Islet of Langerhans (tissue), 1 donor: Measurements from ENCODE around the gene MRPS23.
"Not testable (repeated sequence)": the region's sequence is repeated elsewhere in the genome, so short reads cannot be mapped to it uniquely, and the experiment has no call there.

Experiments
- FAIRE-seq: peaks from one replicate; lab custom pipeline; 2011; peaks lifted over from hg19 to GRCh38; lab: Jason Lieb, UNC

The MRPS23 gene

GRCh38 chr17:57862694-57863667 is 13.1 kb upstream of the MRPS23 start:
- FAIRE-seq = no peak

GRCh38 chr17:57861790-57862693 is 12.2 kb upstream of the MRPS23 start:
- FAIRE-seq = no peak

- no peak for FAIRE-seq
Measured at GRCh38 chr17:57861000-57861789, 11.4 kb upstream of the MRPS23 start.

GRCh38 chr17:57860414-57860999 is 10.7 kb upstream of the MRPS23 start:
- no peak for FAIRE-seq

GRCh38 chr17:57859601-57860413 is 10.0 kb upstream of the MRPS23 start:
- FAIRE-seq = no peak

GRCh38 chr17:57858838-57859237 is 9.0 kb upstream of the MRPS23 start:
- no peak for FAIRE-seq

- no peak for FAIRE-seq
Measured at GRCh38 chr17:57856792-57857620, 7.2 kb upstream of the MRPS23 start.

- no peak for FAIRE-seq
Measured at GRCh38 chr17:57855391-57856035, 5.7 kb upstream of the MRPS23 start.

- no peak for FAIRE-seq
Measured at GRCh38 chr17:57853695-57854094, 3.9 kb upstream of the MRPS23 start.

- FAIRE-seq = no peak
Measured at GRCh38 chr17:57852955-57853328, 3.1 kb upstream of the MRPS23 start.

- FAIRE-seq = no peak
Measured at GRCh38 chr17:57852092-57852954, 2.5 kb upstream of the MRPS23 start.

- no peak for FAIRE-seq
Measured at GRCh38 chr17:57849163-57849873, 526 bp downstream of the MRPS23 start.

GRCh38 chr17:57846056-57846945 is 3.5 kb downstream of the MRPS23 start:
- FAIRE-seq = not testable (repeated sequence)

- no peak for FAIRE-seq
Measured at GRCh38 chr17:57842280-57842679, 7.6 kb downstream of the MRPS23 start.

- FAIRE-seq = no peak
Measured at GRCh38 chr17:57839571-57839923, 10.3 kb downstream of the MRPS23 start.

GRCh38 chr17:57838857-57839570 is 10.8 kb downstream of the MRPS23 start:
- FAIRE-seq = no peak
